K562 (cell line): Measurements from ENCODE around the gene OBSCN. TPM values are rescaled to one million over a fixed set of nuclear protein-coding genes. Genes with fewer than 3 reads are reported as not detected.

Source experiments
- ATAC-seq: fragments of 200-7000 bp; cut with Tn5 transposase; 3 replicates; pipeline ENCODE4 v1.9.1; 2020; ENCODE audit warnings: moderate library complexity
- BruUV-seq: library from RNA; stranded (reverse); fragments of 400-500 nt; replicated peaks from 2 replicates; lab custom pipeline; 2021; lab: Mats Ljungman, UMichigan
- CTCF ChIA-PET: fragments of 300-600 bp; formaldehyde crosslinking; extraction: SDS; loops from one replicate; lab custom pipeline; 2021; ENCODE audit warnings: low intra/inter-chr PET ratio; lab: Yijun Ruan, JAX
- POLR2A ChIA-PET: fragments of 300-600, 350-650 bp; sonication (Branson Sonifier 250); formaldehyde crosslinking; extraction: SDS; loops from one replicate; lab custom pipeline; 2021; ENCODE audit warnings: antibody characterized with exemption, inconsistent platforms; lab: Yijun Ruan, JAX
- DNase-seq, 4 experiments: peaks; one replicate each; pipeline versions ENCODE4 v3.0.0 to v3.0.0-alpha.2; 2011 to 2018; ENCODE audit warnings: low spot score in 3 of 4, mixed read lengths in 3 of 4; ENCODE audit errors: extremely low read depth in 1 of 4
- FAIRE-seq: peaks from 2 replicates; lab custom pipeline; 2011; peaks lifted over from hg19 to GRCh38; lab: Jason Lieb, UNC
- H2AFZ ChIP-seq: 2 replicates; pipeline ENCODE4 v1.6.0; 2011; ENCODE audit warnings: low read depth, low read length, control low read depth, inconsistent platforms
- H3K27ac ChIP-seq: fragments of 200-600 bp; 3 replicates; pipeline ENCODE4 v1.8.0; 2011; ENCODE audit warnings: low read depth, mild to moderate bottlenecking, control low read depth, inconsistent platforms, low read length, moderate library complexity, mixed read lengths; ENCODE audit errors: extremely low read depth
- H3K27me3 ChIP-seq, 2 experiments: fragments of 300-600 bp in 1 of 2; 2 replicates in 1 of 2; 3 replicates in 1 of 2; pipeline versions ENCODE4 v1.6.0 to v1.8.0; 2011; ENCODE audit warnings: inconsistent platforms in 2 of 2, low read length in 2 of 2, mild to moderate bottlenecking in 1 of 2, mixed read lengths in 1 of 2, moderate library complexity in 1 of 2; ENCODE audit not compliant: control insufficient read depth in 2 of 2, insufficient read depth in 2 of 2
- H3K36me3 ChIP-seq: fragments of 300-600 bp; 3 replicates; pipeline ENCODE4 v1.8.0; 2011; ENCODE audit warnings: mild to moderate bottlenecking, low read length, inconsistent platforms; ENCODE audit not compliant: control insufficient read depth, insufficient read depth
- H3K4me1 ChIP-seq, 2 experiments: fragments of 200-600 bp in 1 of 2; replicated peaks in 1 of 2; 2 replicates in 1 of 2; 3 replicates in 1 of 2; pipeline versions ENCODE4 v1.5.1 to v1.8.0; 2011; ENCODE audit warnings: inconsistent platforms in 2 of 2, low read length in 2 of 2, mild to moderate bottlenecking in 1 of 2, mixed read lengths in 1 of 2, moderate library complexity in 1 of 2; ENCODE audit not compliant: control insufficient read depth in 2 of 2, insufficient read depth in 2 of 2
- H3K4me2 ChIP-seq: 2 replicates; pipeline ENCODE4 v1.6.1; 2011; ENCODE audit warnings: low read length, control low read depth, inconsistent platforms, mixed read lengths; ENCODE audit not compliant: insufficient read depth
- H3K4me3 ChIP-seq: fragments of 200-600 bp; sonication (generic), shearing (Covaris generic); 2 replicates; pipeline ENCODE4 v1.5.1; 2016; ENCODE audit warnings: control low read depth, inconsistent platforms
- H3K79me2 ChIP-seq: fragments of 200-600 bp; 3 replicates; pipeline ENCODE4 v1.8.0; 2011; ENCODE audit warnings: low read length, inconsistent platforms; ENCODE audit not compliant: control insufficient read depth, insufficient read depth
- H3K9ac ChIP-seq, 2 experiments: 2 replicates each; pipeline versions ENCODE4 v1.6.0 to v1.6.1; 2011; ENCODE audit warnings: low read depth in 2 of 2, low read length in 2 of 2, control low read depth in 1 of 2, inconsistent platforms in 1 of 2, mild to moderate bottlenecking in 1 of 2, mixed read lengths in 1 of 2; ENCODE audit not compliant: insufficient read depth in 1 of 2
- H3K9me1 ChIP-seq: one replicate; pipeline ENCODE4 v1.6.0; 2011; ENCODE audit warnings: inconsistent platforms, mild to moderate bottlenecking, low read length, moderate library complexity; ENCODE audit not compliant: control insufficient read depth, insufficient read depth
- H3K9me3 ChIP-seq: replicated peaks from 2 replicates; pipeline ENCODE4 v1.5.1; 2011; ENCODE audit warnings: low read depth, low read length, inconsistent platforms; ENCODE audit not compliant: control insufficient read depth, insufficient read depth
- H4K20me1 ChIP-seq: replicated peaks from 2 replicates; pipeline ENCODE4 v1.6.1; 2011; ENCODE audit warnings: low read length, inconsistent platforms, mixed read lengths; ENCODE audit not compliant: control insufficient read depth, insufficient read depth
- BRF1 ChIP-seq: IDR thresholded peaks from 3 replicates; pipeline ENCODE4 v1.6.1; 2011; ENCODE audit warnings: borderline replicate concordance, mild to moderate bottlenecking; ENCODE audit not compliant: insufficient read length; ENCODE audit errors: extremely low read depth
- CBFA2T2 ChIP-seq: fragments of 450-650 bp; conservative IDR thresholded peaks from 2 replicates; pipeline ENCODE4 v1.6.1; 2017; ENCODE audit warnings: mild to moderate bottlenecking
- CBFB ChIP-seq: sonication (generic); formaldehyde crosslinking; IDR thresholded peaks from 2 replicates; pipeline ENCODE4 v1.4.0; 2020; ENCODE audit warnings: mild to moderate bottlenecking, missing genetic modification reagents
- DACH1 ChIP-seq: fragments of 450-650 bp; IDR thresholded peaks from 2 replicates; pipeline ENCODE4 v1.6.1; 2018; ENCODE audit not compliant: partially characterized antibody
- ETV1 ChIP-seq: fragments of 450-650 bp; conservative IDR thresholded peaks from 2 replicates; pipeline ENCODE4 v1.6.1; 2016; ENCODE audit warnings: missing genetic modification characterization, control low read depth, low read depth, missing compliant biosample characterization
- HMG20B ChIP-seq: fragments of 250-450 bp; sonication (Bioruptor Pico); IDR thresholded peaks from 2 replicates; pipeline ENCODE4 v1.5.0; 2021; ENCODE audit warnings: mild to moderate bottlenecking
- HOXB6 ChIP-seq: fragments of 250-450 bp; sonication (Bioruptor Pico); IDR thresholded peaks from 2 replicates; pipeline ENCODE4 v1.5.1; 2022; ENCODE audit warnings: mild to moderate bottlenecking, borderline replicate concordance
- NR4A1 ChIP-seq, 2 experiments: fragments of 250-450 bp in 1 of 2; fragments of 450-650 bp in 1 of 2; sonication (Bioruptor Pico) in 1 of 2; IDR thresholded peaks; 2 replicates each; pipeline versions ENCODE4 v1.4.0 to v1.6.1; 2016 to 2020; ENCODE audit warnings: mild to moderate bottlenecking in 2 of 2, missing compliant biosample characterization in 1 of 2, missing genetic modification characterization in 1 of 2, moderate library complexity in 1 of 2
- POLR3G ChIP-seq: IDR thresholded peaks from 2 replicates; pipeline ENCODE4 v1.6.1; 2011; ENCODE audit not compliant: insufficient read length, insufficient replicate concordance; ENCODE audit errors: extremely low read depth
- SMAD3 ChIP-seq: fragments of 450-650 bp; formaldehyde crosslinking; conservative IDR thresholded peaks from 2 replicates; pipeline ENCODE4 v1.4.0; 2020; ENCODE audit warnings: mild to moderate bottlenecking
- SMARCC2 ChIP-seq: fragments of 450-650 bp; IDR thresholded peaks from 2 replicates; pipeline ENCODE4 v1.6.1; 2017; ENCODE audit warnings: antibody characterized with exemption, moderate library complexity, mild to moderate bottlenecking, low read depth
- SP2 ChIP-seq: IDR thresholded peaks from 2 replicates; pipeline ENCODE4 v1.6.1; 2011; ENCODE audit warnings: mild to moderate bottlenecking, low read depth, low read length, moderate library complexity; ENCODE audit not compliant: poor library complexity, severe bottlenecking; ENCODE audit errors: extremely low read depth
- TCFL5 ChIP-seq: fragments of 250-450 bp; sonication (Bioruptor Pico); conservative IDR thresholded peaks from 2 replicates; pipeline ENCODE4 v1.6.1; 2021; ENCODE audit warnings: mild to moderate bottlenecking, moderate library complexity, matching md5 sums
- ZC3H4 ChIP-seq: sonication (generic); formaldehyde crosslinking; IDR thresholded peaks from 2 replicates; pipeline ENCODE4 v1.9.0; 2021; ENCODE audit warnings: missing genetic modification reagents, borderline replicate concordance
- ZFPM2 ChIP-seq: fragments of 250-450 bp; sonication (Bioruptor Pico); IDR thresholded peaks from 2 replicates; pipeline ENCODE4 v1.5.1; 2022; ENCODE audit warnings: mild to moderate bottlenecking
- ZNF695 ChIP-seq: fragments of 450-650 bp; formaldehyde crosslinking; IDR thresholded peaks from 2 replicates; pipeline ENCODE4 v1.4.0; 2020; ENCODE audit warnings: mild to moderate bottlenecking, moderate library complexity
- WGBS: fragments of 100-300 bp; shearing (Covaris generic); methylation state at CpG from one replicate; pipeline ENCODE4 v1.1.6; 2016; ENCODE audit warnings: low coverage, mixed read lengths; ENCODE audit not compliant: insufficient coverage; ENCODE audit errors: missing lambda C conversion rate; 5-methylcytosine and 5-hydroxymethylcytosine counted together
- in situ Hi-C: fragments of 300-500 bp; cut with MboI; formaldehyde crosslinking; loops from 4 replicates; pipeline ENCODE4 v1.15.0; 2018; ENCODE audit warnings: inconsistent platforms, mixed read lengths
- intact Hi-C: fragments of 100-400 bp; cut with micrococcal nuclease; formaldehyde crosslinking; loops from 2 replicates; pipeline ENCODE4 v1.14.2; 2022
- polyA plus RNA-seq, 8 experiments: library from polyadenylated mRNA; depleted of rRNA in 4 of 8; stranded (reverse) in 5 of 8; unstranded in 3 of 8; fragments of >200 nt; fragmentation: Nextera tagmentation in 2 of 8; fragmentation: Illumina TruSeq in 1 of 8; extraction: Ambion mirVana in 2 of 8; extraction: Trizol in 1 of 8; gene quantifications; 2 replicates each; pipeline versions ENCODE4 v1.2.1 to v1.2.3, GENCODE V29; 2011 to 2014; ENCODE audit warnings: inconsistent platforms in 1 of 8, missing spikeins in 1 of 8
- total RNA-seq, 7 experiments: library from RNA; depleted of rRNA in 6 of 7; stranded (reverse); fragments of >200 nt in 6 of 7; fragmentation: Illumina TruSeq in 2 of 7; extraction: Trizol in 2 of 7; gene quantifications; 2 replicates each; pipeline versions ENCODE4 v1.2.1 to v1.2.3, GENCODE V29; 2011 to 2021; ENCODE audit warnings: low replicate concordance in 1 of 7

The OBSCN gene
- total and polyA plus RNA-seq, 9 of the 15 experiments (the other 6 are each of a cell fraction or from before 2014, with no cell fraction given), result 0.18 to 19.7 (median 3.6) TPM

DNA sequence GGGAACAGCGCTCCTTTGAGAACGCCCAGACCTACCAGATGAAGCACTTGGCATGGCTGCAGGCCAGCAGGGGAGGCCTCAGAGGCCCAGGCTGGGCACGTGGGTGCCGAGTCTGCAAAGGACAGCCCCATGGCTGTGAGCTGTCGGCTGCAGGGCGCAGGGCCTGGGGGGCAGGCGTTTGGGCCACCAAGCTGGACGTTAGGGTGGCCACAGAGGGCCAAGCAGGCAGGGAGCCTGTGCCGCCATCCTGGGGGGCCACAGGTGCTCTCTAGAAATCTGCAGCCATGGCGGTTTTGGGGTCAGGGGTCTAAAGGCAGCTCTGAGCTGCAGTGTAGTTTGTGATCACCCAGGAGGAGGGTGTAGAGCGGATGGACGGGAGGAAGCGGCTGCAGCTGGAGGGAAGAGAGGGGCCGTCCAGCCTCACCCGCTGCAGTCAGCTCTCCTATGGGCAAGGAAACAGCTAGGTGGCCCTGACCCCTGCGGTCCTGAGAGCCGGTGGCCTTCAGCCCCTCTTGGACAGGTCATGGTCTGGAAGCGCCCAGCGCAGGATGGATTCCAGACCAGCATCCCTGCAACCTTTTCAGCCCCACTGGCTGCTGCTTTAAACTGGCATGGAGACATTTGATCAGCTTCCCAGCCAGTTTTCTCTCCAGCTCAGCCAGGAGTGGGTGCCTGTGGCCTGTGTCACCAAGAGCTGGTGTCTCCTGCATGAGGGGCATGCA lies 31.2 kb upstream of the OBSCN start:
- H4K20me1 ChIP-seq, result peaks cover 9% of the 10 kb centered on the region
- TF ChIP-seq BRF1 (no peak), CBFA2T2 (no peak), ZC3H4 (CRISPR knock-in tag) (no peak), CBFB (CRISPR knock-in tag) (no peak), POLR3G (no peak), ZNF695 (CRISPR knock-in tag) (no peak), ZFPM2 (CRISPR knock-in tag) (no peak), ETV1 (tag) (no peak), HMG20B (CRISPR knock-in tag) (no peak), HOXB6 (CRISPR knock-in tag) (no peak), NR4A1 (CRISPR knock-in tag; IDR thresholded peaks at IDR 0.05) (no peak), NR4A1 (tag; IDR thresholded peaks at IDR 0.05) (no peak), DACH1 (no peak), SP2 (no peak), TCFL5 (no peak), SMAD3 (CRISPR knock-in tag) (no peak), SMARCC2 (no peak)
- no peak overlapping the region for H3K4me3 ChIP-seq
- 77% methylated on average over 19 of the region's 19 CpGs for WGBS
- no peaks in the 10 kb centered on the region for H3K9me3 ChIP-seq
- POLR2A ChIA-PET, result interaction anchor here (0.6 to 3.7 kb wide), 7 partner anchors 11 to 1758 kb away, joined by 3 to 32 read pairs (median 3); partner anchors contain the start of gene IBA57
- in situ Hi-C loops, result no loop called here
- H3K9ac ChIP-seq, result no peak overlapping the region; a peak in 1 of 4 replicates
- CTCF ChIA-PET, result no interaction called here
- peaks cover 25 to 59% of the 10 kb centered on the region in 2 experiments; a peak in 4 of 5 replicates for H3K4me1 ChIP-seq
- no peak for FAIRE-seq
- H3K27ac ChIP-seq, result no peak overlapping the region
- H3K4me2 ChIP-seq, result no peak overlapping the region
- BruUV-seq, result no TSS peak
- no peak for DNase-seq
- no peaks in the 10 kb centered on the region for H3K27me3 ChIP-seq
- no peak for ATAC-seq
- H3K9me1 ChIP-seq, result no peaks in the 10 kb centered on the region
- peaks cover 4% of the 10 kb centered on the region; the same call in 1 of the 3 replicates for H3K79me2 ChIP-seq
- peaks cover 10% of the 10 kb centered on the region; the same call in 2 of the 3 replicates for H3K36me3 ChIP-seq
- intact Hi-C loops, result no loop called here
- no peak overlapping the region for H2AFZ ChIP-seq
